ENCODE results near the gene USF1. TPM values are rescaled to one million over a fixed set of nuclear protein-coding genes. Genes with fewer than 3 reads are reported as not detected.

The USF1 gene
- polyA plus RNA-seq = 0.36 and 1.1 TPM in 2 replicates

GRCh38 chr1:161045736-161046604 lies at the start of gene USF1:
TSS of gene USF1 (minus strand) at chr1:161045977. CDS start at chr1:161043275, 2,702 bp downstream.

DNA sequence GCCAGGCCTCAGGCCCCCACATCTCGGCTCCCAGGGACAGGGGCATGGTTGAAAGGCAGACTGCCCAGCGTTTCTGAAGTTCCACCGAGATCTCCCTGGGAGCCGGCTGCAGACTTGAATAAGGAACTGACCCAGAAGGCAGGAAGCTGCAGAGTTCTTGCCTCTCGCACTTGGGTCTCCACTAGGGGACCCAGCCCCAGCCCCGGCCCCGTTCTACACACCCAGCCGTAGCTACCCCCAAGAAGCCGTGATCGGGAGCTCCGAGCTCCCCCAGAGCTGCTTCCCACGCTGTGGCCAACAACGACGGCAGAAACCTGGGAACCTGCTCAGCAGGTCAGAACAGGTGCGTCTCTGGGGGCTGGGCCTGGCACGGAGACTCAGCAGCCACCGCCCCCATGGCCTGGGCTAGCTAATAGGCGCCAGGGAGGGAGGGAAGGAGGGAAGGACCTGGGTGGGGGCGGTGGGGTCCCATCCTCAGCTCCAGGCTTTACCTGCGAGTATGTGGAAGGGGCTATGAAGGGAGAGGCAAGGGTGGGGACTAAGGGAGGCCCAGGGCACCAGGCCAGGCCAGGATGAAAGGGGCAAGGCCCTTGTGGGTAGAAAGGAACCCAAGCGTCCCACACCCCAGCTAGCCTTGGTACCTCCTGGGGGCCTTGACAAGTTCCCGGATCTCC lies 43.6 kb upstream of the USF1 start, which contains the start of gene NECTIN4:
NECTIN4 (minus strand) TSS at position 308 of the 674 bp plus-strand sequence; CDS start at position 46, 262 bp downstream.

GRCh38 chr1:161069731-161070270 lies 24.0 kb upstream of the USF1 start, which contains the start of gene ARHGAP30:
TSS of gene ARHGAP30 (minus strand) at chr1:161069891. CDS start at chr1:161069624, 267 bp downstream.

DNA sequence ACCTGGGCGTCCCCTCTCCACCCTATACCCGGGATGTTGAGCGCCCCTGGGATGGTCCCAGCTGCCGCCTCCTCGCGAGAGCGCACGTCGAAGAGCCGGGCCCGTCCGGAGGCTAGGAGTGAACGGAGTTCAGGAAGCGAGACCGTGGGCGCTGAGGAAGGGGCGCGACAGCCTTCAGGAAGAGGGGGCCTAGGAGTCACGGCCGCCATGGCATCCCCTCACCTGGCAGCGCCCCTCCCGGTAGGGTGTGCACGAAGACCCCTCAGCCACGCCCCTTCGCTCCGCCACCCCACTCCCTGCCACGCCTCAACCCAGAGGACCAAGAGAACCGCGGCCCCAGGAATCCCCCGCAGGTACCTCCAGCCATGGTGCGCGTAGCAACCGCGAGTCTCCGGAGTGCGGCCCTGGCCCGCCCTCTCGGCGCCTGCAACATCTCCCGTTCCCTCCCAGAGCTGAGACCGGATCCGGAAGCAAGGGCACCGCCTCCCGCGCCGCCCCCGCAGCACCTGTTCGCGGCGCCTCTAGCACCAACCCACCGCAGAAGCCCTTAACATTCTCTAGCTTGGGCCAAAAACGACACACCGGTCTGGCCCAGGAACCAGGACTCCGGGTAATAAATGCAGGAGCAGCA lies 7.1 kb downstream of the USF1 start, which contains the start of gene TSTD1:
TSTD1 (minus strand) TSS at position 442 of the 631 bp plus-strand sequence; CDS start at position 367, 75 bp downstream.

DNA sequence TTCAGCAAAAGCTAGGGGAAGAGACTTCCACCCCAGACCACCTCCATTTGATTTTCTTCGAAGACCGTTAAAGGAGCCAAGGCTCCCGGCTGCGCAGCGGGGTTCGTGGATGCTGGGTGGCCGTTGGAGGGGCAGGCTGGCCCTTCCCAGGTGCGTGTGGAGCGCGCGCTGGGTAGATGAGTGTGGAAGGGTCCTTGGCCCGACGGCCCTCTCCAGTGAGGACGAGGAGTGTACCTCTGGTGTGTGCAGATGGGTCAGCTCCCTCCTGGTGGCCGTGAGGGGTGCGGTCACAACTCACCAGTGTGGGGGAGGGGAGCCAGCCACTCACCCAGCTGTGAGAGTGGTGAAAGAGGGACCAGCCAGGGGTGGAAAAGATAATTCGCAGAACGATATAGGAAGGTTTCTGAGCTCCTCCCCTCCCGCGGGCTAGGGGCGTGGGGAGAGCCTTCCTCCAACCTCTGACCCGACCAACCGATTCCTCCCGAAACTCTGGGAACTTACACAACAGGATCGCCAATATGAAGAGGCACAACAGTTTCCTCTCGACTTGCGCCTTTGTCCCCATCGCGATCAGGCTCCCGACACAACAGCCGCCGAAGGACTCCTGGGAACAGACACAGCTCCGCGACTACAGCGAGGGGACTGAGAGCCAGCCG lies 25.1 kb downstream of the USF1 start, which contains the start of gene F11R:
F11R (minus strand) TSS at position 644 of the 656 bp plus-strand sequence; CDS start at position 565, 79 bp downstream.

Other genes starting within 250 kb of the USF1 start
- not detected in 2 replicates for gene LY9, start 249.8 kb downstream of the USF1 start, polyA plus RNA-seq
- 0.47 TPM in 1 of 2 replicates, not detected in the other for gene CD244, start 183.1 kb downstream of the USF1 start, polyA plus RNA-seq
- gene ITLN1, start 160.8 kb downstream of the USF1 start, polyA plus RNA-seq = not detected in 2 replicates
- gene ITLN2, start 91.2 kb downstream of the USF1 start, polyA plus RNA-seq = not detected in 2 replicates
- 0.10 TPM in 1 of 2 replicates, not detected in the other for gene F11R, start 24.8 kb downstream of the USF1 start, polyA plus RNA-seq
- gene TSTD1, start 7.0 kb downstream of the USF1 start, polyA plus RNA-seq = 35.1 and 74.9 TPM in 2 replicates
- gene ARHGAP30, start 23.9 kb upstream of the USF1 start, polyA plus RNA-seq = 0.11 TPM in 1 of 2 replicates, not detected in the other
- not detected in 2 replicates for gene NECTIN4, start 43.6 kb upstream of the USF1 start, polyA plus RNA-seq
- 8.0 and 17.1 TPM in 2 replicates for gene KLHDC9, start 52.4 kb upstream of the USF1 start, polyA plus RNA-seq
- gene PFDN2, start 72.1 kb upstream of the USF1 start, polyA plus RNA-seq = 92.1 and 97.1 TPM in 2 replicates
- 35.5 and 38.5 TPM in 2 replicates for gene NIT1, start 72.1 kb upstream of the USF1 start, polyA plus RNA-seq
- gene DEDD, start 86.7 kb upstream of the USF1 start, polyA plus RNA-seq = 27.4 and 28.0 TPM in 2 replicates
- gene UFC1, start 108.0 kb upstream of the USF1 start, polyA plus RNA-seq = 301 and 305 TPM in 2 replicates
- 3.2 and 6.2 TPM in 2 replicates for gene USP21, start 113.5 kb upstream of the USF1 start, polyA plus RNA-seq
- 27.6 and 29.5 TPM in 2 replicates for gene PPOX, start 120.4 kb upstream of the USF1 start, polyA plus RNA-seq
- gene B4GALT3, start 131.5 kb upstream of the USF1 start, polyA plus RNA-seq = 6.5 and 12.7 TPM in 2 replicates
- 0.13 and 0.62 TPM in 2 replicates for gene ADAMTS4, start 153.1 kb upstream of the USF1 start, polyA plus RNA-seq
- gene NDUFS2, start 156.4 kb upstream of the USF1 start, polyA plus RNA-seq = 145 and 159 TPM in 2 replicates
- 2.9 and 7.6 TPM in 2 replicates for gene FCER1G, start 169.3 kb upstream of the USF1 start, polyA plus RNA-seq
- gene APOA2, start 177.7 kb upstream of the USF1 start, polyA plus RNA-seq = not detected in 2 replicates
- 9.1 and 11.9 TPM in 2 replicates for gene TOMM40L, start 180.1 kb upstream of the USF1 start, polyA plus RNA-seq
- gene NR1I3, start 192.2 kb upstream of the USF1 start, polyA plus RNA-seq = 0.23 and 1.4 TPM in 2 replicates
- gene PCP4L1, start 212.8 kb upstream of the USF1 start, polyA plus RNA-seq = 5.9 and 7.5 TPM in 2 replicates